OCI-LY1 (cell line): ENCODE measurements around the gene ITGB4.

Experiments used
- H2AFZ ChIP-seq: fragments of 200-600 bp; sonication (generic), shearing (Covaris generic); 2 replicates; pipeline ENCODE4 v1.6.0; 2014; ENCODE audit warnings: antibody characterized with exemption, mild to moderate bottlenecking, low read length
- H3F3A ChIP-seq: fragments of 200-600 bp; sonication (generic), shearing (Covaris generic); 2 replicates; pipeline ENCODE4 v1.6.0; 2014; ENCODE audit warnings: mild to moderate bottlenecking, antibody characterized with exemption, low read length, moderate library complexity; ENCODE audit not compliant: insufficient read depth
- H3K27ac ChIP-seq: fragments of 200-600 bp; sonication (generic); 2 replicates; pipeline ENCODE4 v1.5.1; 2014; ENCODE audit warnings: low read length, mixed run types, mild to moderate bottlenecking, low read depth; ENCODE audit not compliant: poor library complexity, severe bottlenecking
- H3K27me3 ChIP-seq: fragments of 200-600 bp; sonication (generic); 2 replicates; pipeline ENCODE4 v1.6.0; 2014; ENCODE audit warnings: antibody characterized with exemption, mild to moderate bottlenecking, low read length, moderate library complexity; ENCODE audit not compliant: insufficient read depth
- H3K36me3 ChIP-seq: fragments of 200-600 bp; sonication (generic); 2 replicates; pipeline ENCODE4 v1.6.1; 2014; ENCODE audit warnings: mild to moderate bottlenecking, antibody characterized with exemption, low read length, moderate library complexity, mixed read lengths; ENCODE audit not compliant: insufficient read depth
- H3K4me1 ChIP-seq: fragments of 200-600 bp; sonication (generic); 2 replicates; pipeline ENCODE4 v1.5.1; 2014; ENCODE audit warnings: mild to moderate bottlenecking, low read length, moderate library complexity; ENCODE audit not compliant: insufficient read depth, severe bottlenecking
- H3K4me2 ChIP-seq: fragments of 200-600 bp; sonication (generic), shearing (Covaris generic); 2 replicates; pipeline ENCODE4 v1.6.1; 2014; ENCODE audit warnings: low read length
- H3K4me3 ChIP-seq: fragments of 200-600 bp; sonication (generic); 2 replicates; pipeline ENCODE4 v1.5.1; 2014; ENCODE audit warnings: low read length, low read depth, mild to moderate bottlenecking, mixed read lengths; ENCODE audit not compliant: poor library complexity, severe bottlenecking
- H3K79me2 ChIP-seq: fragments of 200-600 bp; shearing (Covaris generic); 2 replicates; pipeline ENCODE4 v1.6.1; 2016; ENCODE audit warnings: mixed run types, low read length, mixed read lengths; ENCODE audit not compliant: insufficient read depth
- H3K9ac ChIP-seq: fragments of 200-600 bp; sonication (generic), shearing (Covaris generic); 2 replicates; pipeline ENCODE4 v1.6.1; 2014; ENCODE audit warnings: mild to moderate bottlenecking, low read length, mixed read lengths
- H3K9me2 ChIP-seq: fragments of 200-600 bp; sonication (generic), shearing (Covaris generic); 2 replicates; pipeline ENCODE4 v1.6.1; 2014; ENCODE audit warnings: low read depth, mild to moderate bottlenecking, low read length, mixed read lengths
- H3K9me3 ChIP-seq: fragments of 200-600 bp; shearing (Covaris generic); 2 replicates; pipeline ENCODE4 v1.6.1; 2014; ENCODE audit warnings: low read length, mixed read lengths
- H4K20me1 ChIP-seq: fragments of 200-600 bp; sonication (generic), shearing (Covaris generic); 2 replicates; pipeline ENCODE4 v1.6.0; 2016; ENCODE audit warnings: mild to moderate bottlenecking, low read length; ENCODE audit not compliant: insufficient read depth
- CTCF ChIP-seq: fragments of 200-600 bp; sonication (generic), shearing (Covaris generic); IDR thresholded peaks from 2 replicates; pipeline ENCODE4 v1.5.1; 2017; ENCODE audit warnings: mild to moderate bottlenecking, antibody characterized with exemption, low read length, moderate library complexity, mixed read lengths
- EZH2 ChIP-seq: fragments of 200-600 bp; sonication (generic), shearing (Covaris generic); IDR thresholded peaks from 2 replicates; pipeline ENCODE4 v1.8.0; 2017; ENCODE audit warnings: borderline replicate concordance, mixed run types, mild to moderate bottlenecking, antibody characterized with exemption, low read length, moderate library complexity, mixed read lengths

ITGB4 gene

GRCh38 chr17:75755205-75755901, 34.1 kb downstream of the ITGB4 start:
- H3K36me3 ChIP-seq: no peaks in the 10 kb centered on the region
- TF ChIP-seq EZH2 (no peak), CTCF (no peak)
- H3F3A ChIP-seq: no peaks in the 10 kb centered on the region
- H3K4me2 ChIP-seq: no peak overlapping the region
- H4K20me1 ChIP-seq: no peaks in the 10 kb centered on the region
- no peak overlapping the region for H2AFZ ChIP-seq
- no peaks in the 10 kb centered on the region for H3K27me3 ChIP-seq
- no peak overlapping the region for H3K4me3 ChIP-seq
- no peaks in the 10 kb centered on the region for H3K79me2 ChIP-seq
- no peaks in the 10 kb centered on the region for H3K9me3 ChIP-seq
- no peaks in the 10 kb centered on the region for H3K9me2 ChIP-seq
- H3K27ac ChIP-seq: no peak overlapping the region
- H3K9ac ChIP-seq: no peak overlapping the region
- peaks cover 20% of the 10 kb centered on the region for H3K4me1 ChIP-seq

- Histone ChIP-seq H3K9ac (no peak overlapping the region), H3K9me2 (no peaks in the 10 kb centered on the region), H2AFZ (no peak overlapping the region), H3K27me3 (no peaks in the 10 kb centered on the region), H3K79me2 (no peaks in the 10 kb centered on the region), H3K36me3 (no peaks in the 10 kb centered on the region), H3K9me3 (no peaks in the 10 kb centered on the region), H3F3A (no peaks in the 10 kb centered on the region), H3K27ac (no peak overlapping the region), H3K4me1 (peaks cover 20% of the 10 kb centered on the region), H3K4me2 (no peak overlapping the region), H4K20me1 (no peaks in the 10 kb centered on the region), H3K4me3 (no peak overlapping the region)
- TF ChIP-seq EZH2: no peak
These were observed 34.7 kb downstream of the ITGB4 start for GRCh38 chr17:75755990-75756389.

GRCh38 chr17:75756451-75757085, 35.3 kb downstream of the ITGB4 start:
- H3K9ac ChIP-seq: no peak overlapping the region
- no peaks in the 10 kb centered on the region for H3K79me2 ChIP-seq
- H2AFZ ChIP-seq: no peak overlapping the region
- H3K9me3 ChIP-seq: no peaks in the 10 kb centered on the region
- H3F3A ChIP-seq: no peaks in the 10 kb centered on the region
- no peaks in the 10 kb centered on the region for H4K20me1 ChIP-seq
- no peaks in the 10 kb centered on the region for H3K27me3 ChIP-seq
- no peak overlapping the region for H3K4me2 ChIP-seq
- no peaks in the 10 kb centered on the region for H3K36me3 ChIP-seq
- no peak overlapping the region for H3K4me3 ChIP-seq
- peaks cover 20% of the 10 kb centered on the region for H3K4me1 ChIP-seq
- no peak overlapping the region for H3K27ac ChIP-seq
- no peaks in the 10 kb centered on the region for H3K9me2 ChIP-seq
- TF ChIP-seq EZH2 (no peak), CTCF (no peak)
